ENCODE results near the gene MTOR. TPM values are rescaled to one million over a fixed set of nuclear protein-coding genes. Genes with fewer than 3 reads are reported as not detected.

The MTOR gene
- total and polyA plus RNA-seq, 2 donors = 25.2 to 31.3 TPM

- no peaks in the 10 kb centered on the region for H3K9me3 ChIP-seq (ENCODE audit: control insufficient read depth in 2 of 2, insufficient read depth in 1 of 2, low read length in 1 of 2)
- peaks cover 35 to 38% of the 10 kb centered on the region in 2 donors for H3K36me3 ChIP-seq (ENCODE audit: control insufficient read depth in 2 of 2, insufficient read depth in 2 of 2, low read length in 1 of 2)
Measured at GRCh38 chr1:11156963-11157362, 105.4 kb downstream of the MTOR start.

GRCh38 chr1:11156441-11156840 lies 105.9 kb downstream of the MTOR start:
- no peak overlapping the region for H3K27ac ChIP-seq (ENCODE audit: low read depth in 1 of 2, low read length in 1 of 2)
- H3K36me3 ChIP-seq (ENCODE audit: control insufficient read depth in 2 of 2, insufficient read depth in 2 of 2, low read length in 1 of 2) = peaks cover 37 to 41% of the 10 kb centered on the region in 2 donors
- peaks cover 0 to 3% of the 10 kb centered on the region in 2 donors for H3K4me1 ChIP-seq (ENCODE audit: control insufficient read depth in 2 of 2, insufficient read depth in 2 of 2, low read length in 2 of 2)

More at GRCh38 chr1:11156963-11157362, 105.4 kb downstream of the MTOR start:
- DNase-seq (ENCODE audit: low read depth in 6 of 9, low spot score in 9 of 9) = no peak
- H3K27me3 ChIP-seq (ENCODE audit: control insufficient read depth in 2 of 2, insufficient read depth in 1 of 2, low read length in 1 of 2) = no peaks in the 10 kb centered on the region
- peak overlapping the region in 1 of 2 donors; percentile 36 for H3K27ac ChIP-seq (ENCODE audit: low read depth in 1 of 2, low read length in 1 of 2)
- peaks cover 0 to 3% of the 10 kb centered on the region in 2 donors for H3K4me1 ChIP-seq (ENCODE audit: control insufficient read depth in 2 of 2, insufficient read depth in 2 of 2, low read length in 2 of 2)
- no peak overlapping the region for H3K4me3 ChIP-seq (ENCODE audit: low read length in 2 of 2)
- WGBS = 91% methylated on average over 7 of the region's 7 CpGs

GRCh38 chr1:11153184-11153583 lies 109.2 kb downstream of the MTOR start:
- no peaks in the 10 kb centered on the region for H3K4me1 ChIP-seq (ENCODE audit: control insufficient read depth in 2 of 2, insufficient read depth in 2 of 2, low read length in 2 of 2)
- WGBS = 98% methylated on average over 3 of the region's 3 CpGs

More at GRCh38 chr1:11156441-11156840, 105.9 kb downstream of the MTOR start:
- H3K4me3 ChIP-seq (ENCODE audit: low read length in 2 of 2) = no peak overlapping the region
- no peaks in the 10 kb centered on the region for H3K9me3 ChIP-seq (ENCODE audit: control insufficient read depth in 2 of 2, insufficient read depth in 1 of 2, low read length in 1 of 2)
- WGBS = 90% methylated on average over 3 of the region's 3 CpGs
- no peak for DNase-seq (ENCODE audit: low read depth in 6 of 9, low spot score in 9 of 9)
- H3K27me3 ChIP-seq (ENCODE audit: control insufficient read depth in 2 of 2, insufficient read depth in 1 of 2, low read length in 1 of 2) = no peaks in the 10 kb centered on the region

GRCh38 chr1:11152755-11153154 lies 109.6 kb downstream of the MTOR start:
- Histone ChIP-seq H3K9me3 (ENCODE audit: control insufficient read depth in 2 of 2, insufficient read depth in 1 of 2, low read length in 1 of 2) (no peaks in the 10 kb centered on the region), H3K4me3 (ENCODE audit: low read length in 2 of 2) (no peak overlapping the region), H3K27me3 (ENCODE audit: control insufficient read depth in 2 of 2, insufficient read depth in 1 of 2, low read length in 1 of 2) (no peaks in the 10 kb centered on the region), H3K36me3 (ENCODE audit: control insufficient read depth in 2 of 2, insufficient read depth in 2 of 2, low read length in 1 of 2) (peaks cover 62 to 69% of the 10 kb centered on the region in 2 donors), H3K4me1 (ENCODE audit: control insufficient read depth in 2 of 2, insufficient read depth in 2 of 2, low read length in 2 of 2) (no peaks in the 10 kb centered on the region), H3K27ac (ENCODE audit: low read depth in 1 of 2, low read length in 1 of 2) (no peak overlapping the region)
- 96% methylated on average over 9 of the region's 9 CpGs for WGBS
- no peak for DNase-seq (ENCODE audit: low read depth in 6 of 9, low spot score in 9 of 9)

More at GRCh38 chr1:11153184-11153583, 109.2 kb downstream of the MTOR start:
- no peak overlapping the region for H3K27ac ChIP-seq (ENCODE audit: low read depth in 1 of 2, low read length in 1 of 2)
- no peaks in the 10 kb centered on the region for H3K27me3 ChIP-seq (ENCODE audit: control insufficient read depth in 2 of 2, insufficient read depth in 1 of 2, low read length in 1 of 2)
- no peak overlapping the region for H3K4me3 ChIP-seq (ENCODE audit: low read length in 2 of 2)
- no peak for DNase-seq (ENCODE audit: low read depth in 6 of 9, low spot score in 9 of 9)
- H3K9me3 ChIP-seq (ENCODE audit: control insufficient read depth in 2 of 2, insufficient read depth in 1 of 2, low read length in 1 of 2) = no peaks in the 10 kb centered on the region
- peaks cover 62 to 67% of the 10 kb centered on the region in 2 donors for H3K36me3 ChIP-seq (ENCODE audit: control insufficient read depth in 2 of 2, insufficient read depth in 2 of 2, low read length in 1 of 2)

- Histone ChIP-seq H3K27ac (ENCODE audit: low read depth in 1 of 2, low read length in 1 of 2) (no peak overlapping the region), H3K4me3 (ENCODE audit: low read length in 2 of 2) (no peak overlapping the region), H3K4me1 (ENCODE audit: control insufficient read depth in 2 of 2, insufficient read depth in 2 of 2, low read length in 2 of 2) (no peaks in the 10 kb centered on the region), H3K27me3 (ENCODE audit: control insufficient read depth in 2 of 2, insufficient read depth in 1 of 2, low read length in 1 of 2) (no peaks in the 10 kb centered on the region), H3K36me3 (ENCODE audit: control insufficient read depth in 2 of 2, insufficient read depth in 2 of 2, low read length in 1 of 2) (peaks cover 62 to 66% of the 10 kb centered on the region in 2 donors), H3K9me3 (ENCODE audit: control insufficient read depth in 2 of 2, insufficient read depth in 1 of 2, low read length in 1 of 2) (no peaks in the 10 kb centered on the region)
- no peak for DNase-seq (ENCODE audit: low read depth in 6 of 9, low spot score in 9 of 9)
- WGBS = 94% methylated on average over 9 of the region's 9 CpGs
Measured at GRCh38 chr1:11151826-11152612, 110.3 kb downstream of the MTOR start.

- peaks cover 61 to 66% of the 10 kb centered on the region in 2 donors for H3K36me3 ChIP-seq (ENCODE audit: control insufficient read depth in 2 of 2, insufficient read depth in 2 of 2, low read length in 1 of 2)
- 95% methylated on average over 5 of the region's 5 CpGs for WGBS
- H3K27me3 ChIP-seq (ENCODE audit: control insufficient read depth in 2 of 2, insufficient read depth in 1 of 2, low read length in 1 of 2) = no peaks in the 10 kb centered on the region
- H3K9me3 ChIP-seq (ENCODE audit: control insufficient read depth in 2 of 2, insufficient read depth in 1 of 2, low read length in 1 of 2) = no peaks in the 10 kb centered on the region
- no peaks in the 10 kb centered on the region for H3K4me1 ChIP-seq (ENCODE audit: control insufficient read depth in 2 of 2, insufficient read depth in 2 of 2, low read length in 2 of 2)
- H3K4me3 ChIP-seq (ENCODE audit: low read length in 2 of 2) = no peak overlapping the region
- no peak for DNase-seq (ENCODE audit: low read depth in 6 of 9, low spot score in 9 of 9)
- H3K27ac ChIP-seq (ENCODE audit: low read depth in 1 of 2, low read length in 1 of 2) = no peak overlapping the region
Measured at GRCh38 chr1:11151114-11151513, 111.2 kb downstream of the MTOR start.

- no peaks in the 10 kb centered on the region for H3K4me1 ChIP-seq (ENCODE audit: control insufficient read depth in 2 of 2, insufficient read depth in 2 of 2, low read length in 2 of 2)
- H3K27ac ChIP-seq (ENCODE audit: low read depth in 1 of 2, low read length in 1 of 2) = no peak overlapping the region
- no peak for DNase-seq (ENCODE audit: low read depth in 6 of 9, low spot score in 9 of 9)
- no peaks in the 10 kb centered on the region for H3K9me3 ChIP-seq (ENCODE audit: control insufficient read depth in 2 of 2, insufficient read depth in 1 of 2, low read length in 1 of 2)
- no peak overlapping the region for H3K4me3 ChIP-seq (ENCODE audit: low read length in 2 of 2)
- peaks cover 62 to 66% of the 10 kb centered on the region in 2 donors for H3K36me3 ChIP-seq (ENCODE audit: control insufficient read depth in 2 of 2, insufficient read depth in 2 of 2, low read length in 1 of 2)
- 97% methylated on average over 3 of the region's 3 CpGs for WGBS
- no peaks in the 10 kb centered on the region for H3K27me3 ChIP-seq (ENCODE audit: control insufficient read depth in 2 of 2, insufficient read depth in 1 of 2, low read length in 1 of 2)
Measured at GRCh38 chr1:11150326-11150725, 112.0 kb downstream of the MTOR start.

- H3K4me3 ChIP-seq (ENCODE audit: low read length in 2 of 2) = no peak overlapping the region
- H3K4me1 ChIP-seq (ENCODE audit: control insufficient read depth in 2 of 2, insufficient read depth in 2 of 2, low read length in 2 of 2) = no peaks in the 10 kb centered on the region
- WGBS = 95% methylated on average over 4 of the region's 4 CpGs
- H3K9me3 ChIP-seq (ENCODE audit: control insufficient read depth in 2 of 2, insufficient read depth in 1 of 2, low read length in 1 of 2) = no peaks in the 10 kb centered on the region
- no peaks in the 10 kb centered on the region for H3K27me3 ChIP-seq (ENCODE audit: control insufficient read depth in 2 of 2, insufficient read depth in 1 of 2, low read length in 1 of 2)
- H3K36me3 ChIP-seq (ENCODE audit: control insufficient read depth in 2 of 2, insufficient read depth in 2 of 2, low read length in 1 of 2) = peaks cover 71% of the 10 kb centered on the region in 2 donors
- no peak overlapping the region for H3K27ac ChIP-seq (ENCODE audit: low read depth in 1 of 2, low read length in 1 of 2)
- no peak for DNase-seq (ENCODE audit: low read depth in 6 of 9, low spot score in 9 of 9)
Measured at GRCh38 chr1:11147197-11147770, 115.1 kb downstream of the MTOR start.

- DNase-seq (ENCODE audit: low read depth in 6 of 9, low spot score in 9 of 9) = no peak
- WGBS = 94% methylated on average over 6 of the region's 6 CpGs
- Histone ChIP-seq H3K9me3 (ENCODE audit: control insufficient read depth in 2 of 2, insufficient read depth in 1 of 2, low read length in 1 of 2) (no peaks in the 10 kb centered on the region), H3K36me3 (ENCODE audit: control insufficient read depth in 2 of 2, insufficient read depth in 2 of 2, low read length in 1 of 2) (peaks cover 61 to 64% of the 10 kb centered on the region in 2 donors), H3K27me3 (ENCODE audit: control insufficient read depth in 2 of 2, insufficient read depth in 1 of 2, low read length in 1 of 2) (no peaks in the 10 kb centered on the region), H3K4me3 (ENCODE audit: low read length in 2 of 2) (no peak overlapping the region), H3K4me1 (ENCODE audit: control insufficient read depth in 2 of 2, insufficient read depth in 2 of 2, low read length in 2 of 2) (no peaks in the 10 kb centered on the region), H3K27ac (ENCODE audit: low read depth in 1 of 2, low read length in 1 of 2) (no peak overlapping the region)
Measured at GRCh38 chr1:11145741-11146140, 116.6 kb downstream of the MTOR start.

Measured in thymus (tissue), 11 donors.